Activated naive CD4-positive, alpha-beta T cell treated with anti-CD3 and anti-CD28 coated beads, Interleukin-2, amount 50 U/mL, for 24 hours (primary cell): ENCODE data around the gene LMTK3.
"Not testable (repeated sequence)": the region's sequence is repeated elsewhere in the genome, so short reads cannot be mapped to it uniquely, and the experiment has no call there.

Source experiments
- H3K27ac Mint-ChIP-seq: one replicate; pipeline ENCODE4 v1.8.0; 2021; ENCODE audit warnings: mild to moderate bottlenecking, mixed read lengths
- H3K27me3 Mint-ChIP-seq: one replicate; pipeline ENCODE4 v1.8.0; 2021; ENCODE audit warnings: mixed read lengths
- H3K36me3 Mint-ChIP-seq: one replicate; pipeline ENCODE4 v1.8.0; 2021; ENCODE audit warnings: mixed read lengths
- H3K4me1 Mint-ChIP-seq: one replicate; pipeline ENCODE4 v1.8.0; 2021; ENCODE audit warnings: mixed read lengths
- H3K4me3 Mint-ChIP-seq: one replicate; pipeline ENCODE4 v1.8.0; 2021; ENCODE audit warnings: mild to moderate bottlenecking, mixed read lengths
- H3K9me3 Mint-ChIP-seq: one replicate; pipeline ENCODE4 v1.8.0; 2021; ENCODE audit warnings: mixed read lengths

Gene LMTK3

DNA sequence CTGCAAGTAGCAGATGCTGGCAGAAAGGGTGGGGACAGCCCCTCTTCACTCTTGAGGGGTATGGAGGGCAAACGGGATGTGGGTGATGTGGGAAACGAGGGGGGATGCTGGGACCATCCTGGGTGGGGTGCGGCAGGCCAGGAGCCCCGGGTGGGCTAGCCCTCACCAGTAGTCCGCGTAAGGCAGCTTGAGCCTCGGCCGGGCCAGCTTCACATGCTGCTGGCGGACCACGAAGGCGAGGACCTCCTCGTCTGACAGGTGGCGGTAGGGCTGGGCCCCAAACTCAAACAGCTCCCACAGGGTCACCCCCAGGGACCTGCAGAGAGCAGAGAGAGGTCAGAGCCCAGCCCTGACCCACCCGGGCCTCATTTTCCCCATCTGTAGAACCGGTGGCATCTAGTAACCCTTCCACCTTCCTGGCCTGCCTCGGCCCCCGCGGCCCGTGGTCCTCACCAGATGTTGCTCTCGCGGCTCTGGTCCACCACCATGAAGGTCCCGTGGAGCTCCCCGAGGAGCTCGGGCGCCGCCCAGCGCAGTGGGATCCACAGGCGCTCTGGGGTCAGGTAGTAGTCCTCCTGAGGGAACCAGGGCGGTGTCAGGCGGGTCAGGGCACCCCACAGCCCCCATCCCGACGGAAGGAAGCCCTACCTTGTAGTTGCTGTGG, 10.7 kb downstream of the LMTK3 start:
- Mint-ChIP-seq H3K9me3 (no peaks in the 10 kb centered on the region), H3K27ac (no peak overlapping the region), H3K36me3 (no peaks in the 10 kb centered on the region), H3K4me3 (peak overlapping the region; percentile 62), H3K27me3 (peaks cover 2% of the 10 kb centered on the region), H3K4me1 (peaks cover 15% of the 10 kb centered on the region)

DNA sequence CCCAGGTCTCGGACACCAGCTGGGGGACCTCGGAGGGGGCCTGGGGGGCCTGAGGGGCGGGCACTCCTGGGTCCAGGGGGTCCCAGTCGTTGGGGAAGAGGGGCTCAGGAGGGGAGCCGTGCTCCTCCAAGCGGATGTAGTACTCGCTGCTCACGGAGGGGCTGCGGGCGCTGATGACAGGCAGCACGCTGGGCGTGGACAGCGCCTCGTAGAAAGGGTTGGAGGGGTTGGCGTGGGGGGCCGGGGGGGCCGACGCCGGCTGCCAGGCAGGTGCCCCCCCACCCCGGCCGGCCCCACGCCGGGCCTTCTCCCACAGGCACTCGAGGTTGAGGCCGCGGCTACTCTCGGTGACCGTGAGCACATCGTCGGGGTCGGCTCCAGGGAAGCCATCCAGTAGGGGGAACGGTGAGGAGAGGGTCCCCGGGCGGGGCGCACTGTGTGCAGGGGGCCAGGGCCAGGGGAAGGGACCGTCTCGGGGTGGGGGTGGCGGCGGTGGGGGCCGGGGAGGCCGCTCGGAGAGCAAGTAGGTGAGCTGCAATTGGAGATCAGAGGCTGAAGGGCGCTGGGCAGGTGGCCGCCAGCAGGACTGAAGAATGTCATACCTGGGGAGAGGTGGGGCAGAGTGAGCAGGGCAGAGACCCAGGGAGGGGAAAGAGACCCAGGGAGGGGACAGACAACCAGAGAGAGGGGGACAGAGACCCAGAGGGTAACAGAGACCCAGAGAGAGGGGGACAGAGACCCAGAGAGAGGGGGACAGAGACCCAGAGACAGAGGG, 12.1 kb downstream of the LMTK3 start:
- no peak overlapping the region for H3K4me3 Mint-ChIP-seq
- H3K27me3 Mint-ChIP-seq = peaks cover 7% of the 10 kb centered on the region
- H3K27ac Mint-ChIP-seq = no peak overlapping the region
- no peaks in the 10 kb centered on the region for H3K9me3 Mint-ChIP-seq
- H3K4me1 Mint-ChIP-seq = peaks cover 18% of the 10 kb centered on the region
- no peaks in the 10 kb centered on the region for H3K36me3 Mint-ChIP-seq

DNA sequence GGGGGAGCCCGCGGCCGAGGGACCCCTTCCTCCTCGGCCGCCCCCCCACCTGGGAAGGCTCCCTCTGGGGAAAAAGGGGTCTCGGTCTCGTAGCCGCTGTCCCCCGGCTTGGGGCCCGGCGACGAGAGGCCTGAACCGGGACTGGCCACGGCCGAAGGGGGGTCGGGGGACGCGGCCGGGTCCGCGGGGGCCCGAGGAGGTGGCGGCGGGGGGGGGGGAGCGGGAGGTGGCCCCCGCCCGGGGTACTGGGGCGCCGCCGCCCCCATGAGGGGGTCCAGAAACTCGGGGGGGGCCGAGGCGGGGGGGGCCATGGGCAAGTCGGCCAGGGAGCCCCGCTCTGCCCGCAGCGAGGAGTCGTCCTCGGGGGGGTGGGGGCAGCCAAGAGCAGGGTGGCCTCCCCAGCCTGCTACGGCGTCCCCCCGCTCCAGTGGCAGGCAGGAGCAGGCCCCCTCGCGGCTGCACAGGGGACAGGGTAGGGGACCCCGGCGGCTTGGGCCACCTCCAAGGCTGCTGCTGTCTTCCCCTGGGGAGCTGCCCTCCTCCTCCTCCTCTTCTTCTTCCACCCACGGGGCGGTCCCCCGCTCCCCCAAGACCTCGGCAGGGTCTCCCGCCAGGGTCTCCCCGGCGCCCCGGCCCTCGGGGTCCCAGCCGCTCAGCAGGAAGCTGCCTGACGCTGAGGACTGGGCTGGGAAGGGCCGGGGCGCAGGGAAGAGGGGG, 12.9 kb downstream of the LMTK3 start:
- no peak overlapping the region for H3K27ac Mint-ChIP-seq
- peaks cover 7% of the 10 kb centered on the region for H3K27me3 Mint-ChIP-seq
- no peak overlapping the region for H3K4me3 Mint-ChIP-seq
- H3K9me3 Mint-ChIP-seq = no peaks in the 10 kb centered on the region
- H3K36me3 Mint-ChIP-seq = no peaks in the 10 kb centered on the region
- peaks cover 21% of the 10 kb centered on the region for H3K4me1 Mint-ChIP-seq

DNA sequence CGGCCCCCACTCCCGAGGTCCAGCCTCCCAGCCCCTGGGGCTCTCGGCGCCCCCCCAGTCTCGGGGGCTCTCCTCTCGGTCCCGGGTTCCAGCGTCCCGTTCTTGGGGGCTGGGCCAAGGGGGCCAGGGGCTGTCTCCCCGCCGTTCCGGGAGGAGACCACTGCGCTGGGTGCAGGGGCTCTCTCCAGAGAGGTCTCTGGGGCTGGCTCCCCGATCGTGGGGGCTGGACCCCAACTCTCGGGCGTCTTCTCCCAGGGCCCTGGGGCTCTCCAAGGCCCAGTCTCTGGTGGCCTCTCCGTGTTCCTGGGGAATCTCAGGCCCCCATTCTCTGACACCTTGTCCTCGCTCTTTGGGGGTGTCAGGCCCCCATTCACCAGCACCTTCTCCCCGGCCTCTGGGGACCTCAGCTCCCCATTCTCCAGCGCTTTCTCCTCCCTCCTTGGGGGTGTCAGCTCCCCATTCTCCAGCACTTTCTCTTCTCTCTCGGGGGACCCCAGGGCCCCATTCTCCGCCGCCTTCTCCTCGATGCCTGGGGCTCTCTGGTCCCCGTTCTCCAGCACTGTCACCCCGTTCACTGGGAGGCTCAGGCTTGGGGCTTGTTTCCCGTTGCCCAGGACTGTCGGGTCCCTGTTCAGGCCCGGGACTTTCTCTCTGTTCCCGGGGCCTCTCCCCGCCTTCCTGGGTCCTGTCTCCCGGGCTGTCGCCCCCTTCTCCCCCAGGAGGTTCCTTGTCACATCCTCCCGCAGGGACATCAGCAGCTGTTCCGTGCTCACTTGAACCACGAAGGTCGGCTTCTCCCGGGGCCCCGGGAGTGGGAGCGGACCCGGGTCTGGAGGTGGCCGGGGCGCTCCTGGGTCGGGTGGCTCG, 13.7 kb downstream of the LMTK3 start:
- Mint-ChIP-seq H3K9me3 (no peaks in the 10 kb centered on the region), H3K4me3 (peak overlapping the region; percentile 42), H3K27ac (no peak overlapping the region), H3K36me3 (no peaks in the 10 kb centered on the region), H3K4me1 (peaks cover 22% of the 10 kb centered on the region), H3K27me3 (peaks cover 7% of the 10 kb centered on the region)

DNA sequence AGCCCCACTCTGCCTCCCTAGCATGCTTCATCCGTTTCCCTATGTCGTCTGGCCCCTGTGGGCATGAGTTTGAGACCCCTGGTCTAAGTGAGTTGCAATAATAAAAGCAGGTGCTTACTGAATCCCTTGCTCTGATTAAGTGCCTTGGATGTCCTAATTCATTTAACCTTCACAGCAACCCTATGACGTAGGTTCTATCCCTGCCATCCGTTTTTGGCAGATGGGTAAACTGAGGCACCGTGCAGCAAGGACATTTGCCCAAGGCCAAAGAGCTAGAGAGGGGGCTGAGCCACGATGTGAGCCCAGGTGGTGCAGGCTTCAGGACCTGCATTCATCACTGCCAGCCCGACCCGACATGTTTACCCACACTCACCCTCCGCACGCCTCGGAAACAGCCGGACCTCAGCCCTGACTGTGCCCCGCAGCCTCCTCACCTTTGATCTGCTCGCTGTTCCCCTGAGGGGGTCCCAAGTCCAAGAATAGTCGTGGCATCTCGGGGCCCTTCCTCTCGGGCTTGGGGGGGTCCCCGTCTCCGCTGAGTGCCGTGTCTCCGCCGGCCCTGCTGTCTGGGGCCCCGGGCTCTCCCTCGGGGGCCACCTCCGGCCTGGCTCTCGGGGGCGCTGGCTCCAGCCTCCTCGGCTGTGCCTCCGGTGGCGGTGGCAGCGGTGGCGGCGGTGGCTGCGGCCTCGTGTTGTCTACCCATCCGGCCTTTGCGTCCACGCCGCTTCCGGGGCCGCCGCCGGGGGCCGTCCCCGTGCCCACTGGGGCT, 14.5 kb downstream of the LMTK3 start:
- H3K36me3 Mint-ChIP-seq = no peaks in the 10 kb centered on the region
- H3K27me3 Mint-ChIP-seq = peaks cover 7% of the 10 kb centered on the region
- no peaks in the 10 kb centered on the region for H3K9me3 Mint-ChIP-seq
- no peak overlapping the region for H3K27ac Mint-ChIP-seq
- peaks cover 30% of the 10 kb centered on the region for H3K4me1 Mint-ChIP-seq
- H3K4me3 Mint-ChIP-seq = peak overlapping the region; percentile 4

DNA sequence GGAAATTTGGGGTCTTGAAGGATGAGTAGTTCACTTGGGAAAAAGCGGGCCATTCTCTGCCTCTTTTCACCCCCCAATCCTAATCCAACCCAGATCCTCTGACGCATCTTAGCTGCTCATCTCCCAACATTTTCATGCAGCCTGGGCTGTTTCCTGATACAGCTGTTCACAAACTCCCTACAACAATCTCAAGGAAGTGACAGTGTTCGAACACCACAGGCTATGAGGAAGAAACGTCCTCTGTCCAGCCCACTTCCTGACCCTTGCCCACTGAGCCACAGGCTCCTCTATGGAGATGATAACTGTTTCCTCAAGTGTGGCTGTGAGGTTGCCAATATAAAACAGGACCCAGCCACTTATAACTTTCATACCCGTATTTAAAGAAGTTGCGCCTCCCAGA, 16.2 kb downstream of the LMTK3 start:
- Mint-ChIP-seq H3K27me3 (peaks cover 7% of the 10 kb centered on the region), H3K4me3 (peak overlapping the region; percentile 30), H3K27ac (no peak overlapping the region), H3K4me1 (peaks cover 35% of the 10 kb centered on the region), H3K9me3 (no peaks in the 10 kb centered on the region), H3K36me3 (no peaks in the 10 kb centered on the region)

DNA sequence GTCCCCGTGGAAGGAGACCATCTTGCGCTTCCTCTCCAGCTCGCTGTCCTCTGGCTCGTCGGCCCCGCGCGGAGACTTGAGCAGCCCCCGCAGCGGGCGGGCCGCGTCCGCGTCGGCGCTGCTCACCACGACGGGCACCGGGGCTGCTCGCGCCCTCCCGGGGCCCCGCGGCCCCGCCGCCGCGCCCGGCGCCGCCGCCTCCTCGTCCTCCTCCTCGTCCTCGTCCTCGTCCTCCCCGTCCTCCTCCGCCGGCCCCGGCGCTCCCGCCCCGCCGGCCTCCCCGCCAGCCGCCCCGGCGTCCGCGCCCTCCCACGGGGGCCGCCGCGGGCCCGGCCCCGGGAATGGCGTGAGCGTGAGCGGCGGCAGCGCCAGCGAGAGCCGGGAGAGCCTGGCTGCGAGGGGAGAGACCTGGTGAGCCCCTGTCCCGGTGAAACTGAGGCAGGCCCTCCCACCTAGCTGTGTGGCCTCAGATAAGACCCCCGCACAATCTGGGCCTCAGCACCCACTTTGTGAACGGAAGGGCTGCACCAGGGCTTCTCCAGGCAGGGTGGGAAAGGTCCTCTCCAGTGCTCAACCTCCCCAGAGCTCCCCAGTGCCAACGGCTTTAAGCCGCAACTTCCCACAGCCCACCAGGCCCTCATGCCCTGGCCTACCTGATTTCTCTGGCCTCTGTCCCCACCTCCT, 17.8 kb downstream of the LMTK3 start:
- Mint-ChIP-seq H3K36me3 (no peaks in the 10 kb centered on the region), H3K9me3 (no peaks in the 10 kb centered on the region), H3K27me3 (peaks cover 7% of the 10 kb centered on the region), H3K27ac (no peak overlapping the region), H3K4me3 (peak overlapping the region; percentile 77), H3K4me1 (peaks cover 38% of the 10 kb centered on the region)

DNA sequence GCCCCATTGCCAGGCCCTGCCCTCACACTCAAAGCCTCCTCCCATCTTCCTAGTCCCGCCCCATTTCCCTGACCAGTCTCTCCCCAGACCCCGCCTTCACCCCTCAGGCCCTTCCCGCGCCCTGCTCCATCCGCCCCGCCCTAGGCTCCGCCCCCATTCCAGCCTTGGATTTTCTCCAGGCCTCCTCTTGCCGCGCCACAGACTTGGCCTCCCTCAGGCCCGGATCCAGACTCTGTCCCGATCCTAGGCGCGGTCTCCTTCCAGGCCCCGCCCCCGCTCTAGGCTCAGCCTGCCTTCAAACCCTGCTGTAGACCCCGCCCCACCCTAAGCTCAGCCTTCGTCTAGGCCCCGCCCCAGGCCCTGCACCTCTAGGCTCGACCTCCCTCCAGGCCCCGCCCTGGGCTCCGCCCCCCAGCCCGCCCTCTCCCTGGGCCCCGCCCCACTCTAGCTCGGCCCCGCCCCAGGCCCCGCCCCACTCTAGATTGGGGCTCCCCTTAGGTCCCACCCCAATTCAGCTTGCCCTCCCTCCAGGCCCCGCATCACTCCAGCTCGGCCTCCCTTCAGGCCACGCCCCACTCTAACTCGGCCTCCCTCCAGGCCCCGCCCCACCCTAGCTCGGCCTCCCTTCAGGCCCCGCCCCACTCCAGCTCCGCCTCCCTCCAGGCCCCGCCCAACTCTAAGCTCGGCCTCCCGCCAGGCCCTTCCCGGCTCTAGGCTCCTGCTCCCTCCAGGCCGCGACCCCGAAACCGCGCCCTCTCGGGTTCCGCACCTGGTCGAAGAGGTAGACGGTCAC, 18.5 kb downstream of the LMTK3 start:
- Mint-ChIP-seq H3K4me3 (peak overlapping the region; percentile 72), H3K9me3 (no peaks in the 10 kb centered on the region), H3K36me3 (no peaks in the 10 kb centered on the region), H3K4me1 (peaks cover 36% of the 10 kb centered on the region), H3K27me3 (peaks cover 7% of the 10 kb centered on the region), H3K27ac (peak overlapping the region; percentile 59)

DNA sequence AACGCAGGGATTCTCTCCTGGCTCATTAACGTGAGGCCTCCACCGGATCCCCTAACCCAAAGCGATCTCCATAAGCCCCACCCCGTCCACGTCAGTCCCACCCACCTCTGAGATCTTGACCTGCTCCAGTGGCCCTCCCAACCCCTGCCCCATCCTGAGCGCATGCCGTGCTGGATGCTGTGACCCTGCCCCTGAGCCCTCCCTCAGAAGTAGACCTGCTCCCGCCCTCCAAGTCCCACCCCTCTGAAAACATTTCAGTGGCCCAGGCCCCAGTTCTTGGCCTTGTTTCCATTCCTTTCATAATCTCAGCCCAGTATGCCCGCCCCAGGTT, 19.9 kb downstream of the LMTK3 start:
- H3K9me3 Mint-ChIP-seq = no peaks in the 10 kb centered on the region
- H3K27ac Mint-ChIP-seq = no peak overlapping the region
- H3K36me3 Mint-ChIP-seq = no peaks in the 10 kb centered on the region
- H3K4me3 Mint-ChIP-seq = peak overlapping the region; percentile 72
- H3K4me1 Mint-ChIP-seq = peaks cover 34% of the 10 kb centered on the region
- peaks cover 5% of the 10 kb centered on the region for H3K27me3 Mint-ChIP-seq

DNA sequence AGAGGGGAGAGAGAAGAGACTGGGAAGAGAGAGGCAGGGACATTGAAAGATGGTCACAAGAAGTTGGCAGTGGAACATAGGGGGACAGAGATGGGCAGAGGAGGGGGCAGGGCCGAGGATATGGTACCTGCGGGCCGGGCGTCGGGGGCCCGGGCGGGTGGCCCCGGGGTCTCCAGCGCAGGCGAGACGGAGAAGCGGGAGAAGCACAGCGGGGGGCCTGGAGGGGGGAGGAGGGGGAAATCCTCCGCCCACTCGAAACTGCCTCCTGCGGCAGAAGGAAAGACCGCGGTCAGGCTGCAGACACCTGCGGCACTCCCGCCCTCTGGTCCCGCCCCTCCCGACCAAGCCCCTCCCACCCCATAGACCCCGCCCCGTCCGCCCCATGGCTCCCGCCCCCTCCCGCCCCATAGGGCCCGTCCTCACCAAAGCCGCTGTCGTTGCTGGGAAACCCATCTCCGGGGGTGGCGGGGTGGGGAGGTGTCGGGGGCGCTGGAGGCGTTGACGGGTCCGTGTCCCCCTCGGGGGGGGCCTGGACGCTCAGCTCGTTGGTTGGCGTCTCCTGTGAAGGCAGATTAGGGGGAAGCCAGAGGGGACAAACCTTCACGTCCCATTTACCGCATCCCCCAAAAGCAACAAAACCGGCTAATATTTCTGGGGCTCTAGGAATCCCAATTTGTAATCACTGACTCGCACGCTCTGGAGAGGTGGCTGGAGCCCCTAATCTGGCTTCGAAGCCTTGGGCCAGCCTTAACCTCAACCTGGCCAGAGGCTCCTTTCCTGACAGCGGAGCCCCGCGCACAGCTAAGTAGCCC, 20.4 kb downstream of the LMTK3 start:
- H3K27me3 Mint-ChIP-seq = peaks cover 5% of the 10 kb centered on the region
- peak overlapping the region; percentile 54 for H3K4me3 Mint-ChIP-seq

DNA sequence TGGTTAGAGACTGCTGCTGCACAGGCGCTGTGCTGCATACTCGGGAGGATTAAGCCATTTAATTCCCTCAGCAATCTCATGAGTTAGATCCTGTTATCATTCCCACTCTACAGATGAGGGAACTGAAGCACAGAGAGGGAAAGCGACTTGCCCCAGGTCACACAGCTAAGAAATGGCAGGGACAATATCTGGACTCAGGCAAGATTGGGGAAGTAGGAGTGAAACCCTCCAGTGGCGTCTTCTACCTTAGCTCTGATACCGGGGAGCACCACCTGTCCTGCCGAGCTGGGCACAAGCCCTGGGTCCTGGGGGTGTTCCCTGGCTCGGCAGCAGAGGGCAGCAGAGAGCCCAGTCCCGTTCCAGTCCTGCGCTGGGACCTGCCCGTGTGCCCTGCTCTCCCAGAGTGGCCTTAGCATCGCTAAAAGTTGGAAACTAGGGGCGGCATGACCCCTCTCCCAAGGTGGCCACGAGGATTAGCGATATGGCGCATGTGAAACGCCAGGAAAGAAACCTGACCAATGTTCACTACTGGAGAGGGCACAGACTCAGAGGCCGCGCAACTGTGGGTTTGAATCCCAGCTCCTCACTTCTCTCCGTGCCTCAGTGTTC, 21.9 kb downstream of the LMTK3 start:
- Mint-ChIP-seq H3K27me3 (no peaks in the 10 kb centered on the region), H3K4me3 (no peak overlapping the region), H3K27ac (no peak overlapping the region), H3K9me3 (no peaks in the 10 kb centered on the region), H3K4me1 (peaks cover 33% of the 10 kb centered on the region), H3K36me3 (no peaks in the 10 kb centered on the region)

More for the DNA sequence above, 20.4 kb downstream of the LMTK3 start:
- H3K4me1 Mint-ChIP-seq = peaks cover 34% of the 10 kb centered on the region
- H3K9me3 Mint-ChIP-seq = no peaks in the 10 kb centered on the region
- H3K36me3 Mint-ChIP-seq = no peaks in the 10 kb centered on the region
- no peak overlapping the region for H3K27ac Mint-ChIP-seq

DNA sequence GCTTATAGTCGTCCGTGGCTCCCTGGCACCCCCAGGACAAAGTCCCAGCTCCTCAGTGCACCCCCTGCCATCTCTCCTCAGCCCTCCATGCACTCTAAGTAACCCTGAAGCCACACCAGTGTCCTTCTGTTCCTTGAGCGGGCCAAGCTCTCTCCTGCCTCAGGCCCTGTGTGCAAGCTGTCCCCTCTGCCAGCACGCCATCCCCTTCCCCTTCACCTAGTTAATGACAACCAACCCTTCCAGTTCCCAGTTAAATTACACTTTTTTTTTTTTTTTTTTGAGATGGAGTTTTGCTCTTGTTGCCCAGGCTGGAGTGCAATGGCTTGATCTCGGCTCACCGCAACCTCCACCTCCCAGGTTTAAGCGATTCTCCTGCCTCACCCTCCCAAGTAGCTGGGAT, 23.2 kb downstream of the LMTK3 start:
- peaks cover 28% of the 10 kb centered on the region for H3K4me1 Mint-ChIP-seq
- H3K9me3 Mint-ChIP-seq, H3K27ac Mint-ChIP-seq, H3K4me3 Mint-ChIP-seq, H3K27me3 Mint-ChIP-seq, H3K36me3 Mint-ChIP-seq: not testable (repeated sequence)

DNA sequence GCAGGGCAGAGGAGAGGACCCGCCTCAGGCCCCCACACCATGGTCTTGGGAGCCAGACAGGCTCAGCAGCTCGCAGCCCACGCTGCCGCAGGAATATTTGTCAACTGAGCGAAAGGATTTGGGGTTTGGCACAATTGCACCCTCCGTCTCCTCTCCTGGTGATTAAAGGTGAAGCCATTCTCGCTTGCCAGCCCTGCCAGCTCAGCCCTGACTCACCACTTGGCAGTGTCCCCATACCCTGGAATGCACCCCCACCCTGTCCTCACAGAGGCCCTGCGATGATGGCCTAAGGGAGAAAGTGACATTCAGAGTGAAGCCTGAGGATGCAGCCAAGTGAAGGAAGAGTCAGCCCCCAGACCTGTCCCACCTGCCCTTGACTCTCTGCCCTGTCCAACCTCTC, 23.7 kb downstream of the LMTK3 start:
- Mint-ChIP-seq H3K9me3 (no peaks in the 10 kb centered on the region), H3K4me1 (peaks cover 27% of the 10 kb centered on the region), H3K4me3 (no peak overlapping the region), H3K27ac (no peak overlapping the region), H3K36me3 (no peaks in the 10 kb centered on the region), H3K27me3 (no peaks in the 10 kb centered on the region)
